ENCODE measurements around the gene RBM19.

DNA sequence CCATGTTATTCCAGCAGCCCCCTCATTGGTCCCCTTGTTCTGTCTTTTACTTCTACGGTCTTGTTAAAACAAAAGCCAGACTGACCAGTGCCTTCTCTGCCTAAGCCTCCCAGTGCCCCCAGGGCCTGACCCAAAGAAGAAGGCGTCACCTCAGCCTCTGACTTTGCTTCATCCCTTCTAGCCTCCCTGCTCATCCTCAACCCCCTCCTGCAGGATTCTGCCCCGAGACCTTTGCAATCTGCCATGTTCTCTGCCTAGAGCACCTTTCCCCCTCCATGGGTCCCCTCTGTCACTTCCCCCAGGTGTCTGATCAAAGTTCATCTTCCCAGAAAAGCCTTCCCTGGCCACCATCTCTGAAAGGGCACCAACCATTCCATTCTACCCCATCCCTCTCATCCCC, 7.9 kb upstream of the RBM19 start:
- TF ChIP-seq, protein P1, sequence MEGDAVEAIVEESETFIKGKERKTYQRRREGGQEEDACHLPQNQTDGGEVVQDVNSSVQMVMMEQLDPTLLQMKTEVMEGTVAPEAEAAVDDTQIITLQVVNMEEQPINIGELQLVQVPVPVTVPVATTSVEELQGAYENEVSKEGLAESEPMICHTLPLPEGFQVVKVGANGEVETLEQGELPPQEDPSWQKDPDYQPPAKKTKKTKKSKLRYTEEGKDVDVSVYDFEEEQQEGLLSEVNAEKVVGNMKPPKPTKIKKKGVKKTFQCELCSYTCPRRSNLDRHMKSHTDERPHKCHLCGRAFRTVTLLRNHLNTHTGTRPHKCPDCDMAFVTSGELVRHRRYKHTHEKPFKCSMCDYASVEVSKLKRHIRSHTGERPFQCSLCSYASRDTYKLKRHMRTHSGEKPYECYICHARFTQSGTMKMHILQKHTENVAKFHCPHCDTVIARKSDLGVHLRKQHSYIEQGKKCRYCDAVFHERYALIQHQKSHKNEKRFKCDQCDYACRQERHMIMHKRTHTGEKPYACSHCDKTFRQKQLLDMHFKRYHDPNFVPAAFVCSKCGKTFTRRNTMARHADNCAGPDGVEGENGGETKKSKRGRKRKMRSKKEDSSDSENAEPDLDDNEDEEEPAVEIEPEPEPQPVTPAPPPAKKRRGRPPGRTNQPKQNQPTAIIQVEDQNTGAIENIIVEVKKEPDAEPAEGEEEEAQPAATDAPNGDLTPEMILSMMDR (conservative IDR thresholded peaks at IDR 0.05) = no peak
- no peak for TF ChIP-seq ZFX (IDR thresholded peaks at IDR 0.05)
